Sigmoid colon (tissue), 4 donors: ENCODE results near the gene NT5E.

Experiments used
- EP300 ChIP-seq, 4 donors: sonication (generic); formaldehyde crosslinking; IDR thresholded peaks; one replicate each; pipeline ENCODE4 v1.6.1; 2017; ENCODE audit warnings: antibody characterized with exemption in 4 of 4
- POLR2A ChIP-seq, 2 donors: fragments of 450-650 bp; IDR thresholded peaks; one replicate each; pipeline ENCODE4 v1.6.1; 2016; ENCODE audit warnings: antibody characterized with exemption in 2 of 2, mild to moderate bottlenecking in 2 of 2, moderate library complexity in 2 of 2
- POLR2AphosphoS5 ChIP-seq, 4 donors: sonication (generic); formaldehyde crosslinking; IDR thresholded peaks; one replicate each; pipeline ENCODE4 v1.6.1; 2017; ENCODE audit warnings: antibody characterized with exemption in 4 of 4
- TF ChIP-seq, protein P1 (sequence below), 4 experiments: fragments of 450-650 bp in 3 of 4; fragments of 200-600 bp in 1 of 4; IDR thresholded peaks; one replicate each; pipeline ENCODE4 v1.5.1; 2016 to 2019; ENCODE audit warnings: antibody characterized with exemption in 4 of 4, mild to moderate bottlenecking in 3 of 4, moderate library complexity in 2 of 4

DNA sequence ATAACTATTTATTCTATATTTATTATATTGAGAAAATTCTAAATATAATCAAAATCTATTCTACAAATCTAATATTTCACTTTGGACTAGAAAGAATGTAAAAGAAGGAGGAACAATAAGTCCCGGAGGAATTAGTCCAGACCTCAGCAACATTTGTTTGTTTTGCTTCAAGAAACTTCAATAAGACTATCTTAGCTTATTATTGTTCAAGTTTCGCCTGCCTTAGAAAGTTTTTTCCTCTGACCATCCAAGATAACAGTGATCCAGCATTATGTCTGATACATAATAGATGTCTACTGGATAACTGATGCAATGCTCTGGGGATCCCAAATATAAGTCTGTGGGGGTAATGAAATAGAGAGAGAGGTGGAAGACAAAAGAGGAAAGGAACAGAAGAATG, 28.7 kb upstream of the NT5E start:
- TF ChIP-seq, protein P1, sequence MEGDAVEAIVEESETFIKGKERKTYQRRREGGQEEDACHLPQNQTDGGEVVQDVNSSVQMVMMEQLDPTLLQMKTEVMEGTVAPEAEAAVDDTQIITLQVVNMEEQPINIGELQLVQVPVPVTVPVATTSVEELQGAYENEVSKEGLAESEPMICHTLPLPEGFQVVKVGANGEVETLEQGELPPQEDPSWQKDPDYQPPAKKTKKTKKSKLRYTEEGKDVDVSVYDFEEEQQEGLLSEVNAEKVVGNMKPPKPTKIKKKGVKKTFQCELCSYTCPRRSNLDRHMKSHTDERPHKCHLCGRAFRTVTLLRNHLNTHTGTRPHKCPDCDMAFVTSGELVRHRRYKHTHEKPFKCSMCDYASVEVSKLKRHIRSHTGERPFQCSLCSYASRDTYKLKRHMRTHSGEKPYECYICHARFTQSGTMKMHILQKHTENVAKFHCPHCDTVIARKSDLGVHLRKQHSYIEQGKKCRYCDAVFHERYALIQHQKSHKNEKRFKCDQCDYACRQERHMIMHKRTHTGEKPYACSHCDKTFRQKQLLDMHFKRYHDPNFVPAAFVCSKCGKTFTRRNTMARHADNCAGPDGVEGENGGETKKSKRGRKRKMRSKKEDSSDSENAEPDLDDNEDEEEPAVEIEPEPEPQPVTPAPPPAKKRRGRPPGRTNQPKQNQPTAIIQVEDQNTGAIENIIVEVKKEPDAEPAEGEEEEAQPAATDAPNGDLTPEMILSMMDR (IDR thresholded peaks at IDR 0.05) = no peak
- TF ChIP-seq POLR2A (IDR thresholded peaks at IDR 0.05) (no peak), POLR2AphosphoS5 (IDR thresholded peaks at IDR 0.05) (no peak), EP300 (IDR thresholded peaks at IDR 0.05) (no peak)
